ENCODE data around the gene COL25A1.

COL25A1 gene

DNA sequence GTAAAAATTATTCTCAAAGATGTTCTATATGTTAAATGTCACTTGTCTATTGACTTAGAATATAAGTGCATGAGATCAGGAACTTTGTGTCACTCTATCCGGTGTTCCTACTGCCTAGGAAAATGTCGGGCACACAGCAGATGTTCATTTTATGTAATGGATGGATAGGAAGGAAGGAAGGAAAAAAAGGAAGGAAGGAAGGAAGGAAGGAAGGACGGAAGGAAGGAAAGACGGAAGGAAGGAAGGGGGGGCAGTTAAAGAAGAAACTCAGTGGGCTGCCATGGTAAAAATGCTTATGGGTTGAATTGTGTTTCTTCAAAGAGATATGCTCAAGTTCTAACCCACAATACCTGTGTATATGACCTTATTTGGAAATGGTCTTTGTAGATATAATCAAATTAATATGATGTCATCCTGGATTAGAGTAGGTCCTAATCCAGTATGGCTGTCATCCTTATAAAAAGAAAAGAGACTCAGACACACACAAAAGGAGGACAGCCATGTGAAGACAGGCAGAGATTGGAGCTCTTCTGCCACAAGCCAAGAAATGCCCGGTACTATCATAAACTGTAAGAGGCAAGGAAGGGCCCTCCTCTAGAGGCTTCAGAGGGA, 86.3 kb downstream of the COL25A1 start:
- Mint-ChIP-seq H3K36me3 (ENCODE audit: low read depth) (no peaks in the 10 kb centered on the region), H3K4me3 (no peak overlapping the region), H3K4me1 (ENCODE audit: low read depth) (no peaks in the 10 kb centered on the region), H3K27me3 (no peaks in the 10 kb centered on the region), H3K27ac (no peak overlapping the region), H3K9me3 (no peaks in the 10 kb centered on the region)
- intact Hi-C loops (cut with micrococcal nuclease), result no loop called here

DNA sequence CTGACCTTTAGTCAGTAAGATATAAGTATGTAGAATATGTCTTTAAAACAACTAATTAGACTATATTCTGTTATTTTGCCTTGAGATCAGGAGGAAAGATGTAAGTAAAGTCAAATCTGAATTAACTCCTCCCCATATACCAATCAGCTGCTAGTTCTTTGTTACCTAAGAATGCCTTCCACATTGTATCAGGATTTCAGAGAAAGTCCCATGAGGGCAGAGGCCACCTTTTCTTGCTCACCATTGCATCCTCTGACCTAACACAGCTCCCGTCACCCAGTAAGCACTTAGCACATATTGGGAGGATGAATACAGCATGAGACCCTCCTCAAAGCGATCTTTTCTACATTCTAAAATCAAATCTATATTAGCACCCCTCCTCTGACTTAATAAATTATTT, 87.0 kb downstream of the COL25A1 start:
- H3K9me3 Mint-ChIP-seq, result no peaks in the 10 kb centered on the region
- no peak overlapping the region for H3K27ac Mint-ChIP-seq
- no peak overlapping the region for H3K4me3 Mint-ChIP-seq
- H3K27me3 Mint-ChIP-seq, result no peaks in the 10 kb centered on the region
- H3K36me3 Mint-ChIP-seq (ENCODE audit: low read depth), result no peaks in the 10 kb centered on the region
- H3K4me1 Mint-ChIP-seq (ENCODE audit: low read depth), result no peaks in the 10 kb centered on the region
- intact Hi-C loops (cut with micrococcal nuclease), result no loop called here

DNA sequence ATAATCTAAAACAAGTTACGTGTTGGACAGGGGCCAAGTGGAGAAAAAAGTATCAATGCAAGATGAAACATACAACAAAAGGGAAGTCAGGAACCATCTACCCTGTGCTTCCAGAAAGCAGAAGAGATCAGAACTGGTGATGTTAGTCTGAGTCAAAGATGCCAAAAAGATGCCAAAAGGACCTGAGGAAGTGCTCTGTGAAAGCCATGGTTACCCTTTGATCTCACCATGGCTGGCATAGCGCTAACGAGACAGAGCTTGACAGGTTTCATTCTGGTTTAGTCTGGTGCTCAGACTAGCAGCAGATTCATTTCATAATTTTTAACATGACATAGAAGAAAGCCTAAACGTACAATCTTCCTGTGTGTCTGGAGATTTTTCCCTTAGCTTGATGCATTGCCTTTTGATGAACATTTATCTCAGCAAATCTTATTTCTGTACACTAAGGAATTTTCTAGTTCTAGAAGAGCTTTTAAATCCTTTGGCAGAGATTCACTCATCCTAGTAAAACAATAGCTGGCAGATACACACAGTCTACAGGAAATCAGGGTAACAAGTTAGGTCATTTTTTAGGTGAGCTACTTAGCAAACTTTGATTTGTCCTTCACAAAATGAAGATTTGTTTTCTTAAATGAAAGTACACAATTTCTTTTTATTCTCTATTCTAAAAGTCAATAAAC, 87.7 kb downstream of the COL25A1 start:
- H3K36me3 Mint-ChIP-seq (ENCODE audit: low read depth), result no peaks in the 10 kb centered on the region
- intact Hi-C loops (cut with micrococcal nuclease), result no loop called here
- H3K4me3 Mint-ChIP-seq, result no peak overlapping the region
- H3K9me3 Mint-ChIP-seq, result no peaks in the 10 kb centered on the region
- H3K27ac Mint-ChIP-seq, result no peak overlapping the region
- no peaks in the 10 kb centered on the region for H3K4me1 Mint-ChIP-seq (ENCODE audit: low read depth)
- H3K27me3 Mint-ChIP-seq, result no peaks in the 10 kb centered on the region

DNA sequence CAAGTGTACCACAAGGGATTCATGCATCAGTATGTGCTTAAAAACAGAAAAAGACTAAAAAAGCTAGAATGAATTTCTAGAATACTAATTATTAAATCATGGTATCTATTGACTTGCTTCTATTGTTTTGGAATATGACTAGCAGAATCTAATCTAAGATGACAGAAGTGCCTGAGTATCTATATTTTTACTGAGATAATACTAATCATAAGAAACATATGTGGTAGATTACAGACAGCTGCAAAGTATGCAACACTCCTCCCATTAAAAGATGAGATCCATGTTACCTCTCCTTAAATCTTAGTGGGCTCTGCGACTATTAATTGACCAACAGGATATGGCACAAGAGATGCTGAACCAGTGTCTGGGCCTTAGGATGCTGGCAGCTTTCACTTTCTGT, 89.4 kb downstream of the COL25A1 start:
- no peaks in the 10 kb centered on the region for H3K9me3 Mint-ChIP-seq
- H3K4me1 Mint-ChIP-seq (ENCODE audit: low read depth), result no peaks in the 10 kb centered on the region
- no peaks in the 10 kb centered on the region for H3K27me3 Mint-ChIP-seq
- no peak overlapping the region for H3K27ac Mint-ChIP-seq
- intact Hi-C loops (cut with micrococcal nuclease), result no loop called here
- no peaks in the 10 kb centered on the region for H3K36me3 Mint-ChIP-seq (ENCODE audit: low read depth)
- no peak overlapping the region for H3K4me3 Mint-ChIP-seq

DNA sequence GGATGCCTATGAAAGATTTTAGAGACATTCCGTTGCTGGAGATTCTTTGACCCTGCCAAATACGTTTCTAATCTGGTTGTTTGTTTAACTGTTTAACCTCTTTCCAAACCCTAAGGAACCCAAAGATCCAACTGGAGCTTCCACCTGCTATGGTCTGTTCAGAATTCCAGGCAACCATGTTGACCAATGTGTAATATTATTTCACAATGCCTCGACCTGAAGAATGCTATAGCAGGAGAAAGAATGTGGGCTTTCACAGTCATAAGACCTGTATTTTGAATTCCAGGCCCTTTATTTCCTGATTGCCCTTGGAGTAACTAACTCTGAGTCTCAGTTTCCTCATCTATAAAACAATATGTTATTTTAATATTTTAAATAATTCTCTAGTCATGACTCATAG, 90.8 kb downstream of the COL25A1 start:
- Mint-ChIP-seq H3K27ac (no peak overlapping the region), H3K27me3 (no peaks in the 10 kb centered on the region)
- intact Hi-C loops (cut with micrococcal nuclease), result no loop called here

DNA sequence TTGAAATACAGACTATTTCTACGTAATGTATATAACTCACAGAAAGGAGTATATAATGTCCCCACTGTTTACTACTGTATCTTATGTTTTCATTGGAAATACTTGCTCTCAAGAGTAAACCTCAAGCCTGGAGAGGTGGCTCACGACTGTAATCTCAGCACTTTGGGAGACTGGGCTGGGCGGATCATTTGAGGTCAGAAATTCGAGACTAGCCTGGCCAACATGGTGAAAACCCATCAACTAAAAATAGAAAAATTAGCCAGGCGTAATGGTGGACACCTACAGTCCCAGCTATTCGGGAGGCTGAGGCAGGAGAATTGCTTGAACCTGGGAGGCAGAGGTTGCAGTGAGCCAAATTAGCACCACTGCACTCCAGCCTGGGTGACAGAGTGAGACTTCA, 92.8 kb downstream of the COL25A1 start:
- Mint-ChIP-seq H3K27me3 (no peaks in the 10 kb centered on the region), H3K4me3 (no peak overlapping the region), H3K36me3 (ENCODE audit: low read depth) (no peaks in the 10 kb centered on the region), H3K27ac (no peak overlapping the region), H3K4me1 (ENCODE audit: low read depth) (no peaks in the 10 kb centered on the region), H3K9me3 (no peaks in the 10 kb centered on the region)
- intact Hi-C loops (cut with micrococcal nuclease), result no loop called here

More for the DNA sequence above, 90.8 kb downstream of the COL25A1 start:
- Mint-ChIP-seq H3K36me3 (ENCODE audit: low read depth) (no peaks in the 10 kb centered on the region), H3K4me3 (no peak overlapping the region), H3K9me3 (no peaks in the 10 kb centered on the region), H3K4me1 (ENCODE audit: low read depth) (no peaks in the 10 kb centered on the region)

DNA sequence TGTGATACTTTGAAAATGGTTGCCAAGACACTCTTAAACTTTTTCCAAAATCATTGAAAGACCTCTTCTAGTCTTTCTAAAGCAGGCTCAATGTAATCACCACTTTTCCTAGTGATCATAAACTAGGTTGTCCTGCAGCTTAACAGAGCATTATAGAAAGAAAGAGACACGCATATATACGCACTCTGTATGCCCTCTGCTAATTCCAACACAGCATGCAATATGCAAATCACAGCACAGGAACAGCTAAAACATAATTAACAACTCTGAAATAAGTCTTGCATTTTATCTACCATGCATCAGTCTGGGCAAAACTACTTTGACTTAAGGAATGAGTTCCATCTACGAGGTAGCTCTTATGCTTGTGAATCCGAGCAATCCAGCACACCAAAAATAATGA, 94.6 kb downstream of the COL25A1 start:
- H3K4me3 Mint-ChIP-seq, result no peak overlapping the region
- no peaks in the 10 kb centered on the region for H3K9me3 Mint-ChIP-seq
- no peaks in the 10 kb centered on the region for H3K36me3 Mint-ChIP-seq (ENCODE audit: low read depth)
- intact Hi-C loops (cut with micrococcal nuclease), result no loop called here
- H3K4me1 Mint-ChIP-seq (ENCODE audit: low read depth), result no peaks in the 10 kb centered on the region
- H3K27me3 Mint-ChIP-seq, result no peaks in the 10 kb centered on the region
- no peak overlapping the region for H3K27ac Mint-ChIP-seq

DNA sequence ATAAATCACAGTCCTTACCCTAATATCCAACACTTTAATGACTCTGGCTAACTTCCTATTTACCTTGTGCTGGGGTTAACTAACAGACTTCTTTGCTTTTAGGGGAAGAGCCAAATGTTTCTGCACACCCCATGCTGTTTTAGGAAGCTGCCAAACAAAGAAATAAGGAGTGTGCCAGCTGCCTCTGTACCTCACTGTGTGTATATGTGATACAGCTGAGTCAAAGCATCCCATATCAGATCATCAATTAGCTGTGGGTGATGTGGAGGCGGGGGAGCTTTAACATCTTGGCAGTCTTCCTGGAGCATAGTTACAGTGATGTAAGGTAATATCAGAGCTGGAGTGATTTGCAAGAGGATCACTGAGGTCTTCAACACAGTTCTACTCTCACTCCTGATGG, 95.4 kb downstream of the COL25A1 start:
- H3K36me3 Mint-ChIP-seq (ENCODE audit: low read depth), result no peaks in the 10 kb centered on the region
- H3K27me3 Mint-ChIP-seq, result no peaks in the 10 kb centered on the region
- no peak overlapping the region for H3K4me3 Mint-ChIP-seq
- no peaks in the 10 kb centered on the region for H3K4me1 Mint-ChIP-seq (ENCODE audit: low read depth)
- H3K27ac Mint-ChIP-seq, result no peak overlapping the region
- intact Hi-C loops (cut with micrococcal nuclease), result no loop called here
- H3K9me3 Mint-ChIP-seq, result no peaks in the 10 kb centered on the region

DNA sequence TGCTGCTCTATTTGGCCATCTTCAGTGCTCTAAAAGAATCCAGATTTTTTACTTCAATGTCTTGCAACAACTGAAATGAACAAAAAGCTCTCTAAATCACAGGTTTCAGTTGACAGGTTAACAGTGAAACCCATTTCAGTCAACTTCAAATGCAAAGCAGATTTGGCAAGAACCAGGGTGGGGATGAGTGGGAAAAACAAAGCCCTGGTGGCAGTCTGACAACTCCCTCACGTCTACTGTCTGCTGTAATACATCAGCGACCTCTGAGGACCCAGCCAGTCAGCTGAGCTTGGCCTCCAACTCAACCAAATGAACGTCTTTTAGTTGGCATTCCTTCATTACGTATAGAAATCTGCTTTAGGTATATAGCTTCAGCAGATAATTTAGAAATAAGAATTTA, 95.8 kb downstream of the COL25A1 start:
- H3K27ac Mint-ChIP-seq, result no peak overlapping the region
- H3K27me3 Mint-ChIP-seq, result no peaks in the 10 kb centered on the region
- intact Hi-C loops (cut with micrococcal nuclease), result no loop called here
- no peak overlapping the region for H3K4me3 Mint-ChIP-seq
- H3K9me3 Mint-ChIP-seq, result no peaks in the 10 kb centered on the region
- no peaks in the 10 kb centered on the region for H3K4me1 Mint-ChIP-seq (ENCODE audit: low read depth)
- no peaks in the 10 kb centered on the region for H3K36me3 Mint-ChIP-seq (ENCODE audit: low read depth)

DNA sequence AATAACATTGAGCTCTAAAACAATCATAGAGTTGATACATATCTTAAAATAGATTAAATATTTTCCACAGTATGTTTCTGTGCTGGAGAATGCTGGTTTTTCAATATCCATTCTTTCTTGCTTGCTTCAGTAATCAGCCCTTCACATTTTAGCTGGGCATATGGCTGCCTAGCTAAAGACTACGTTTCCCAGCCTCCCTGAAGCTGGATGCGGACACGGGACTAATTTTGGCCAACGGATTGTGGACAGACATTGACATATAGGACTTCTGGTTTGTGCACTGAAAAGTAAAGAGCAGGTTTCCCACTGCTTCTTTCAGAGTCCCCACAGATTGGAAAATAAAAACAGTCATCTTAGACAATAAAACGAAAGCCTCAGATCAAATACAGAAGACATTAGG, 97.3 kb downstream of the COL25A1 start:
- Mint-ChIP-seq H3K9me3 (no peaks in the 10 kb centered on the region), H3K4me3 (no peak overlapping the region), H3K36me3 (ENCODE audit: low read depth) (no peaks in the 10 kb centered on the region), H3K27ac (no peak overlapping the region), H3K4me1 (ENCODE audit: low read depth) (no peaks in the 10 kb centered on the region), H3K27me3 (no peaks in the 10 kb centered on the region)
- intact Hi-C loops (cut with micrococcal nuclease), result no loop called here

DNA sequence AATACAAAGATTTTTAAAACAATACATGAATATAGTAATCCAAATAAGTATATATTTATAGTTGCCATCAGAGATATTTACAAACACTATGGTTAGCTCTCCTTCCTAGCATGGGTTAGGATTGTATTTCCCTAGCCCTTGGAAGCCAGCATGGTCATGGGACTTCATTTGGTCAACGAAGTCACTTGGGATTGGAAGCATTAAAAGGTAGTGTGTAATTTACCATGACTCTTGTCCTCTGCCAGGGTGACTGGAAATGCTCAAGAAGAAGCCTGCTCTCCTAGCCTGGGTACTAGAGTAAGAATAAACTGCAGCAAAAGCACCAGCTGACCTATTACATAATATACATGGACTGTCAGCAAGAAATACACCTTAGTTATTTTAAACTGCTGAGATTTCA, 102.9 kb downstream of the COL25A1 start:
- Mint-ChIP-seq H3K4me1 (ENCODE audit: low read depth) (no peaks in the 10 kb centered on the region), H3K9me3 (no peaks in the 10 kb centered on the region), H3K4me3 (no peak overlapping the region), H3K27me3 (no peaks in the 10 kb centered on the region), H3K27ac (no peak overlapping the region), H3K36me3 (ENCODE audit: low read depth) (no peaks in the 10 kb centered on the region)
- intact Hi-C loops (cut with micrococcal nuclease), result no loop called here

DNA sequence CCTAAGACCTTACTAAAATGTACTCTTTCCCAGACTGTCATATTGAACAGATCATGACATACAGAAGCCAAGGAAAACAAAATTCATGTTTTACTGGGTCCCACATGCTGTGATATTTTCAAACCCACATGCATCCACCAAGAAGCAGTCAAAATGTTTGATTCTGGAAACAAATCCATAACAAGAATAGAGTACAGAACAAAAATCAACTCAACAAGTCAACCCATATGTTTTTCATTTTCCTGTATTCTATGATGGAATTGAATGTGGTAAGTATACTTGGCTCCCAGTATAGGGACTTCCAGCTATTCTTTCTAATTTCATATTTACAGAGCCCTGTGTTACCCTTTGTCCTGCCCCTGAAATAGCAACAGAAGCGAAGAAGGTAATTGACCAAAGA, 106.8 kb downstream of the COL25A1 start:
- intact Hi-C loops (cut with micrococcal nuclease), result no loop called here
- H3K27ac Mint-ChIP-seq, result no peak overlapping the region
- no peaks in the 10 kb centered on the region for H3K4me1 Mint-ChIP-seq (ENCODE audit: low read depth)
- no peaks in the 10 kb centered on the region for H3K36me3 Mint-ChIP-seq (ENCODE audit: low read depth)
- H3K4me3 Mint-ChIP-seq, result no peak overlapping the region
- H3K27me3 Mint-ChIP-seq, result no peaks in the 10 kb centered on the region
- no peaks in the 10 kb centered on the region for H3K9me3 Mint-ChIP-seq

DNA sequence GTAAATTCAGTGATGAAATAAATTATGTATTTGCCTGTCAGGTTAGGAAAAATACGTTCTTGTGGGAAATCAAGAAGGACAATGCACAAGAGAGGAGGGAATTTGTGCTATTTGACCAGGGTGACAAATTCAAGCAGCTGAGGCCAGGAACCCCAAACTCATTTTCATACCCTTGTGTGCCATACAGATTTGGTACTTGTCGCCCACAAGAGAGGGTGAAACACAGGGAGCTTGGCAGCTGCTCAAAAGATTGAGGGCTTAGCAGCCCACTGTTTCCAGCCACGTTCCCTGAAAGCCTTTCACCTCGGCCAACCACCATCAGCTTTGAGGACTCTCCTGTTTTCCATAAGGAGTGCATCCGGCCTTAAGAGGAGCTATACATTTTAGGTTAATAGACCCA, 111.2 kb downstream of the COL25A1 start:
- no peak overlapping the region for H3K27ac Mint-ChIP-seq
- intact Hi-C loops (cut with micrococcal nuclease), result no loop called here
- no peaks in the 10 kb centered on the region for H3K4me1 Mint-ChIP-seq (ENCODE audit: low read depth)
- H3K36me3 Mint-ChIP-seq (ENCODE audit: low read depth), result no peaks in the 10 kb centered on the region
- H3K4me3 Mint-ChIP-seq, result no peak overlapping the region
- no peaks in the 10 kb centered on the region for H3K9me3 Mint-ChIP-seq
- H3K27me3 Mint-ChIP-seq, result no peaks in the 10 kb centered on the region

DNA sequence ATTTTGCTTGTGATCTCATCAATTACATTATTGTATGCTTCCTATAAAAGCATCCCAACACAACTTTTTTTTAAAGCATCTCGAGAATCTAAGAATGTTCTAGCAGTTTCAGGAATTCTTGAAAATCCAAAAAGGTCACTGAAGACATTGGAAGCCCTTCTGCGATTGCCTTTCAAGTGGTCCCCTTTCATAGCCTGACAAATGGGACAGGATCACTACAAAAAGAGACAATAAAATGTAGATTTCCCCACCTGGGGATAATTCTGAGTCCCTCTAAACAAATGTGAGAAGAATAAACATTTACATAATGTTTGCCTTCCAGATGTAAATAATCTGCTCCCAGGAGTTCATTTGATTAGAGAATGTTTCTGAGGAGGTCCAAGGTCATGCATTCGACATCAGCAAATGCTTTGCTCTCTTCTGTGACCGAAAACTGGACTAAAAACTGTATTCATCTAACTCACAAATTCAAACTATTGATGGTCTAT, 116.0 kb downstream of the COL25A1 start:
- intact Hi-C loops (cut with micrococcal nuclease), result no loop called here
- no peak overlapping the region for H3K4me3 Mint-ChIP-seq
- no peaks in the 10 kb centered on the region for H3K27me3 Mint-ChIP-seq
- no peaks in the 10 kb centered on the region for H3K4me1 Mint-ChIP-seq (ENCODE audit: low read depth)
- peaks cover 9% of the 10 kb centered on the region for H3K9me3 Mint-ChIP-seq
- H3K27ac Mint-ChIP-seq, result no peak overlapping the region
- no peaks in the 10 kb centered on the region for H3K36me3 Mint-ChIP-seq (ENCODE audit: low read depth)

DNA sequence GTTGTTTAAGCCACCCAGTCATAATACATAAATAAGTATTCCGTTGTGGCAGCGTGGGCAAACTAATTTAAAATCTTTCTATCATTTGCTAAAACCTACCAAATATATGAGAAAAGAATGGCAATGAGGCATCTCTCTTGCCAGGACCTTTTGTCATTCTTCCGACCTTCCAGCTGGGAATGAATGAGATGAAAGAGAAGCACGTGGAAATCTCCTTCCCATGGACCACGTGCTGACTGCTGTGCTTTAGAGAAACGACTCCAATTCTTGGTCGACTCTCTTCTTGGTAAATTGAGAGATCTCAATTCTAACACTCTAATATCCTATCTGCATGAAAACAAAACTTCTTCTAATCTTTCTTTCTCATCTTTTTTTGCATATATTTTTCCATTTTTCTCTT, 116.5 kb downstream of the COL25A1 start:
- no peak overlapping the region for H3K4me3 Mint-ChIP-seq
- H3K36me3 Mint-ChIP-seq (ENCODE audit: low read depth), result no peaks in the 10 kb centered on the region
- no peaks in the 10 kb centered on the region for H3K27me3 Mint-ChIP-seq
- intact Hi-C loops (cut with micrococcal nuclease), result no loop called here
- H3K27ac Mint-ChIP-seq, result no peak overlapping the region
- peaks cover 9% of the 10 kb centered on the region for H3K9me3 Mint-ChIP-seq
- no peaks in the 10 kb centered on the region for H3K4me1 Mint-ChIP-seq (ENCODE audit: low read depth)

All from dendritic cell treated with granulocyte-macrophage colony-stimulating factor and Interleukin-4, amounts not matched to agents 40 ng/mL and 50 ng/mL, for 4 days (primary cell).